ENCODE data around the gene F8A2.
"Not testable (repeated sequence)": the region's sequence is repeated elsewhere in the genome, so short reads cannot be mapped to it uniquely, and the experiment has no call there.

The F8A2 gene

GRCh38 chrX:155381843-155382528 is at the start of gene F8A2:
F8A2 (plus strand) TSS chrX:155382095; CDS start chrX:155382115, 20 bp downstream.
- DNase-seq (ENCODE audit: low spot score) = not testable (repeated sequence)

GRCh38 chrX:155333544-155334100 is 48.3 kb upstream of the F8A2 start:
- no peak for DNase-seq (ENCODE audit: low spot score)

GRCh38 chrX:155334486-155335336 is 47.2 kb upstream of the F8A2 start, which contains the start of gene CLIC2:
CLIC2 (minus strand) TSS chrX:155334614; CDS start chrX:155334427, 187 bp downstream.
- no peak for DNase-seq (ENCODE audit: low spot score)

- DNase-seq (ENCODE audit: low spot score) = not testable (repeated sequence)
Observed at GRCh38 chrX:155335337-155335712, 46.6 kb upstream of the F8A2 start.

- DNase-seq (ENCODE audit: low spot score) = not testable (repeated sequence)
Observed at GRCh38 chrX:155345689-155346088, 36.2 kb upstream of the F8A2 start.

GRCh38 chrX:155349448-155349847 is 32.4 kb upstream of the F8A2 start:
- not testable (repeated sequence) for DNase-seq (ENCODE audit: low spot score)

GRCh38 chrX:155363712-155364111 is 18.2 kb upstream of the F8A2 start:
- not testable (repeated sequence) for DNase-seq (ENCODE audit: low spot score)

- DNase-seq (ENCODE audit: low spot score) = not testable (repeated sequence)
Observed at GRCh38 chrX:155373777-155374458, 8.0 kb upstream of the F8A2 start.

- DNase-seq (ENCODE audit: low spot score) = not testable (repeated sequence)
Observed at GRCh38 chrX:155379802-155380201, 2.1 kb upstream of the F8A2 start.

GRCh38 chrX:155382529-155382967 is 653 bp downstream of the F8A2 start:
- not testable (repeated sequence) for DNase-seq (ENCODE audit: low spot score)

- no peak for DNase-seq (ENCODE audit: low spot score)
Observed at GRCh38 chrX:155389634-155390033, 7.7 kb downstream of the F8A2 start.

- DNase-seq (ENCODE audit: low spot score) = not testable (repeated sequence)
Observed at GRCh38 chrX:155394747-155395276, 12.9 kb downstream of the F8A2 start.

GRCh38 chrX:155406429-155406828 is 24.5 kb downstream of the F8A2 start:
- DNase-seq (ENCODE audit: low spot score) = no peak

- DNase-seq (ENCODE audit: low spot score) = no peak
Observed at GRCh38 chrX:155417769-155418168, 35.9 kb downstream of the F8A2 start.
